Cardiac septum (tissue), 1 donor: Measurements from ENCODE around the gene AGAP9. TPM values are rescaled to one million over a fixed set of nuclear protein-coding genes. Genes with fewer than 3 reads are reported as not detected.
"Not testable (repeated sequence)": the region's sequence is repeated elsewhere in the genome, so short reads cannot be mapped to it uniquely, and the experiment has no call there.

Source experiments
- DNase-seq: peaks from one replicate; pipeline ENCODE4 v3.0.0-alpha.2; 2020; ENCODE audit warnings: low spot score
- intact Hi-C: fragments of 100-400 bp; cut with DNase I; formaldehyde crosslinking; loops from one replicate; pipeline ENCODE4 v1.14.0; 2022
- total RNA-seq: library from RNA; stranded (reverse); fragmentation: NEBNext Ultra II Directional; extraction: Animal tissue kit (Norgen Biotek cat#: 25700); gene quantifications from one replicate; pipeline ENCODE4 v1.2.1, GENCODE V29; 2021
- donor health status: DM: no; HTN: no; CAD: no.

AGAP9 gene
- total RNA-seq, 1 donor from 2014 or later, result 4.1 TPM

DNA sequence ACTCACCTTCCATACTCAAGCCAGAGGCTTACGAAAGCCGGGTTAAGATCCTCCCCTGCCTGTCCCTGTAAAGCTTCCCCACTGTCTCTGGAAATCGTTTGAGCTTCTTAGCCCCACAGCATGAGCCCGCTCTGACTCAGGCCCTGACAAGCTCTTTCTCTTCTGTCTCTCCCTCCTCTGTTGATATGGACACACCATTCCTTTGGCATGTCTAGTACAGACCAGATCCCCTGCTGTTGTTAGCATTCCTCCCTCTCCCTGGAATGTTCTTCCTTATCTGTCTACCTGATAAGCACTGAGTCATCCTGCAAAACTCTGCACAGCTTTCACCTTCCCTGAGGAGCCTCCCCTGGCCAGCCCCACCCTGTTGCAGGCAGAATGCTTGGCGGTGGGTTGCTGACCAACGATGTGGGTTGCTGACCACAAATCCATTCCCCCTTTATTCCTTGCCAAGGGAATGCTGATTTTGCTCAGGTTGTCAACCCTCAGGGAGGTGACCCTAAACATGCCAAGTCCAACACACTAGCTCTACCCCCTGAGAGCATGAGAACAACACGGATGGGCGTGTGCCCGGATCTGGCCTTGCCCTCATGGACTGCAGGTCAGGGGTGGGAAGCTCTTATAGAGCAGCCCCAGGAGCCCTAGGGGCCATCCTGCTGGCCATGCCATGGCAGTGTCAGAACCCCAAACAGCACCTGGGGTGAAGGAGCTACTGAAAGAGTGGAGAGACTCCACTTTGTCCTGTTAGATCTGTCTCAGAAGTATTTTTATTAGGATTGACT, 60.7 kb downstream of the AGAP9 start:
- intact Hi-C loops, DNase-seq: not testable (repeated sequence)

- intact Hi-C loops, result not testable (repeated sequence)
Observed at GRCh38 chr10:47461261-47461687, 62.2 kb downstream of the AGAP9 start.

DNA sequence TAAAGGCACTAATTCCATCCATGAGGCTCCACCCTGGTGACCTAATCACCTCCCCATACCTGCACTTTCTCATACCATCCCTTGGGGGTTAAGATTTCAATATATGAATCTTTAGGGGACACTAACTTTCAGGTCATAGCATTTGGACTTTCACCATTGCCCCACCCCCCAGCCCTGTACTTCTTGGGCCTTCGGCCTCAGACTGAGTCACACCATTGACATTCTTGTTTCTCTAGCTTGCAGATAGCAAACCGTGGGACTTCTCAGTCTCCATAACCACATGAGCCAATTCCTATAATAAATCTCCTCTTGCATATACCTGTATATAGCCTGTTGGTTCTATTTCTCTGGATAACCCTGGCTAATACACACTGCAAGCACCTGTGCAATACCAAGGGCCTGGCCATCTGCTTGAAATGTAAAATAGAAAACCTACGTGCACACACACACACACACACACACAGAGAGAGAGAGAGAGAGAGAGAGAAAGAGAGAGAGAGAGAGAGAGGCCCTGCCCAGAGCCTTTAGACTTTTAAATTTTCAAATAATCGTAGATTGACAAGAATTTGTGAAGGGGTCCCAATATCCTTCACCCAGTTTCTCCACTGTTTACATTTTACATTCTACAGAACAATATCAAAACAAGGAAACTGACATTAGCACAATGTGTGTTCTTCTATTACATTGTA, 64.8 kb downstream of the AGAP9 start:
- no peak for DNase-seq
- intact Hi-C loops, result no loop called here

More at GRCh38 chr10:47461261-47461687, 62.2 kb downstream of the AGAP9 start:
- DNase-seq, result not testable (repeated sequence)

- intact Hi-C loops, result no loop called here
- DNase-seq, result no peak
Observed at GRCh38 chr10:47457826-47458225, 65.6 kb downstream of the AGAP9 start.

- no peak for DNase-seq
- intact Hi-C loops, result no loop called here
Observed at GRCh38 chr10:47457528-47457820, 66.0 kb downstream of the AGAP9 start.

GRCh38 chr10:47456794-47457527, 66.5 kb downstream of the AGAP9 start:
- no peak for DNase-seq
- intact Hi-C loops, result no loop called here

- no peak for DNase-seq
- intact Hi-C loops, result no loop called here
Observed at GRCh38 chr10:47456079-47456785, 67.2 kb downstream of the AGAP9 start.

DNA sequence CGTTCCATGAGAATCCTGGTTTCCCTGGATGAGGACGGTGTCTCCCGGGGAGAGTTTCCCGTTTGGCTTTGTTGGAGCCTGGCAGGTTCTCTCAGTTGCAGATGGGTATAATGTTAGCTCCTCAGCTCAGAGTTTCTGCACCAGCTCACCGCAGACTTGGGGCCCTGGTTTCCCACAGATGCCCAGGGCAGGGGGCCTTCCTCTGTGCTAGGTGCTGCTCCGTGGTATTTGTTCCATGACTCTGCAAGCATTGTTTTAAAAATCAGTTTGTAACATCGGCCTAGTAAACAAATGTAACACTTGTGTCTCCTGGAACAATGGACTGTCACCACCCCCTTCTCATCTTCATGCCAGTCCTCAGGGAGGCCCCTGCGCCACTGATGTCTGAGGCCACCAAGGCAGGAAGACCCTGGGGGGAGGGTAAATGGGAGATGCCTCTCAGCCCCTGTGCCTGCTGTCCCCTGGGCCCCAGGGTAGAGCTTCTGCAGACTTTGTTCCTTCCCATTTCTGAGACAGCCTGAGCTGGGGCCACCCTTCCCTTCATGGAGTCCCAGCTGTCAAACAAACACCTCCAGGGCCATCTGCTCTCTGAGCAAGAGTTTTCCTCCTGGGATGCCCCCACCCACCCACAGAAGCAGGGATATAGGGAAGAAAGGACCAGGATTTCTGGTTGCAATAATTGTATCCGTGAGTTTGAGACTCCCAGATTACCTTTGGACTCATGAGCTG, 67.9 kb downstream of the AGAP9 start:
- intact Hi-C loops, DNase-seq: not testable (repeated sequence)

- DNase-seq, result no peak
- intact Hi-C loops, result no loop called here
Observed at GRCh38 chr10:47454780-47455058, 68.7 kb downstream of the AGAP9 start.

DNA sequence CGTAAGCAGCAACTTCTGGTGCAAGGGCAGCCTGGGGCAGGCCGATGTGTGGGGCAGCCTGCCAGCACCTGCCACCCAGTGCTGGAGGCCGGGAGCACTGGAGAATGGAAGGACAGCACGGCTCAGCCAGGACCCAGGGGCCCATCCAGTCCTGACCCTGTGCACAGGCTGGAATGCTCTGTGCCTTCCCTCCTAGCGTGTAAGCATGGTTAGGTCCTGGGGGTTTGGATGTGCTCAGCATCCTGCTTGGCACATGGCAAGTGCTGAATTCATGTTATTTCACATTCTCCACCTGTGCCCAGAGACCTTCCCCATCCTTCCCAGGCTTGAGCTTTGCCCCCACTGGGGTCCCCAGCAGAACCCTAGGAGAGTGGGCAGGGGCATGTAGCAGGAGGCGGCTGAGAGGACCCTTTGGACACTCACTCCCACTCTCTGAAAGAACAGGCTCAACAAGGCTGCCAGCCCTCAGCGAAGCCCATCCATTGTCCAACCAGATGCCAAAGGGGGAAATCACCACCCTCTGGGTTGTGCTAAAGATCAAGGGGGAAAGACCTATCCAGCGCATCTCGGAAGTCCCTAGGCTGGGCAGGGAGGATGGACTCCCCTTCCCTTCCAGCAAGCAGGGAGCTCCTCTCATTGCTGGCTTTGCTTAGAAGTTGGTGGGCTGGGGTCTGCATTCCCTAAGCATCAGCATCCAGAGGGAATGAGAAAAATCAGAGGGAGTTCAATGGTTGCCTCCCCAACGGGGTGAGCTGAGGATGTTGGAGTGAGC, 69.2 kb downstream of the AGAP9 start:
- DNase-seq, result no peak
- intact Hi-C loops, result no loop called here

GRCh38 chr10:47453141-47454007, 70.1 kb downstream of the AGAP9 start:
- intact Hi-C loops, result no loop called here
- no peak for DNase-seq

DNA sequence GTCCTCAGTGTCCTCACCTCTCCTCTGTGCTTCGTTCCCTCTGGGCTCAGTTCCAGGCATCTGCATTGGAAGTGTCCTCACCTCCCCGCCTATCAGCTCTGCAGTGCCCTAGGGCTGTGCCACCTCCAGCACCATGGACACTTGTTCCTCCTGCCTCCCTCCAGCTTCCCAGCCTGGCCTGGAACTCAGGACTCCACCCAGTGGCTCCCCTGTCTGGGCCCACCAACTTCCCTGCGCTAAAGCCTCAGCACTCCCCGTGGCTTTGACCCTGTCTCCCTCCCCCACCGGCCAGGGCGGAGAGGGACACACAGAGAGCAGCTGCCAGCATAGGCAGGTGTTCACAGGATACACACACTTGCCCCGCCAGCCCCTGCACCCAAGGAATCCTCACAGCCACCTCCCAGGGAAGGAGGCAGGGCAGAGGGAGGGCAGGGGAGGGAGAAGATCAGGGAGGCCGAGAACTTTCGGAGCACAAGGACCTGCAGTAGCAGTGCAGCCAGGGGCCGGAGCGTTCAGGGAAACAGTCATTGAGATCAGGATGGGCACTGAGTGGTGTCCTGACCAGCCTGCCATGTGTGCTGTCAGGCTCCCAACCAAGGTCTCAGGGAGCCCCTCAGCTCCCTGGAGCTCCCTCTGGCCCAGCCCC, 70.8 kb downstream of the AGAP9 start:
- no peak for DNase-seq
- intact Hi-C loops, result no loop called here

DNA sequence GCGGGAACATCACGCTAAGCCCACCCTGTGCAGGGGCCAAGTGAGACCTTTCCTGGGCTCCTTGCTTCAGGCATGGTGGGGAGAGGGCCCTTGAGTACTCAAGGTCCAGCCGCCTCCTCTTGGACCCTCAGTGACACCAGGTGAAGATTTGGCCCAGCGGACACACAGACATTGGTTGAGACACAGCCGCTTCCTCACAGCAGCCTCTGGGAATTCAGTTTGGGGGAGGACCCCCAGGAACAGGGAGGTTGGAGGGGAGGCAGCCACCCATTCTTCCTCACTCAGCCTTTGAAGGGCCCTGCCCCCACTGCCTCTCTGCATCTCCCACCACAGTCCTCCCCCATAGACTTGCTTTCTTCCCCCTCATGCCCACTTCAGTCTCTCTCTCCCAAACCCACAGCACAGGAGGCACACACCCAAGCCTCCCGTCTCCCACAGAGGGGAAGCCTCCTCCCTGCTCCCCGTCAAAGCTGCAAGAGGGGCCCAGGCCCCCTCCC, 71.4 kb downstream of the AGAP9 start:
- no peak for DNase-seq
- intact Hi-C loops, result no loop called here
